Keratinocyte (primary cell): Measurements from ENCODE around the gene H19. TPM values are rescaled to one million over a fixed set of nuclear protein-coding genes. Genes with fewer than 3 reads are reported as not detected.

ENCODE experiments used
- DNase-seq: peaks from one replicate; pipeline ENCODE4 v3.0.0-alpha.2; 2011; ENCODE audit warnings: low read depth, missing footprints, low spot score
- FAIRE-seq: peaks from 2 replicates; lab custom pipeline; 2011; peaks lifted over from hg19 to GRCh38; lab: Jason Lieb, UNC
- H2AFZ ChIP-seq: 2 replicates; pipeline ENCODE4 v1.6.0; 2012; ENCODE audit warnings: low read length, control low read depth, inconsistent platforms; ENCODE audit not compliant: control insufficient read depth
- H3K27ac ChIP-seq: 2 replicates; pipeline ENCODE4 v1.5.1; 2011; ENCODE audit warnings: low read length; ENCODE audit not compliant: control insufficient read depth, insufficient read depth
- H3K27me3 ChIP-seq: 3 replicates; pipeline ENCODE4 v1.6.0; 2011; ENCODE audit warnings: low read length; ENCODE audit not compliant: control insufficient read depth, insufficient read depth; ENCODE audit errors: extremely low read depth
- H3K36me3 ChIP-seq, 2 experiments: 2 replicates in 1 of 2; 3 replicates in 1 of 2; pipeline ENCODE4 v1.5.1; 2011; ENCODE audit warnings: low read length in 2 of 2, mild to moderate bottlenecking in 1 of 2; ENCODE audit not compliant: control insufficient read depth in 2 of 2, insufficient read depth in 2 of 2; ENCODE audit errors: extremely low read depth in 1 of 2
- H3K4me1 ChIP-seq: 3 replicates; pipeline ENCODE4 v1.5.1; 2011; ENCODE audit warnings: low read length; ENCODE audit not compliant: control insufficient read depth, insufficient read depth; ENCODE audit errors: extremely low read depth
- H3K4me2 ChIP-seq: 3 replicates; pipeline ENCODE4 v1.6.0; 2011; ENCODE audit warnings: low read depth, low read length; ENCODE audit not compliant: control insufficient read depth, insufficient read depth; ENCODE audit errors: extremely low read depth
- H3K4me3 ChIP-seq, 3 experiments: fragments of 200-600 bp in 1 of 3; sonication (generic) in 1 of 3; 2 replicates in 2 of 3; 3 replicates in 1 of 3; pipeline ENCODE4 v1.5.1; 2011 to 2016; ENCODE audit warnings: low read length in 3 of 3, mild to moderate bottlenecking in 3 of 3, control low read depth in 2 of 3, inconsistent platforms in 1 of 3, low read depth in 1 of 3, mixed read lengths in 1 of 3, mixed run types in 1 of 3, moderate library complexity in 1 of 3; ENCODE audit not compliant: control insufficient read depth in 2 of 3, insufficient read depth in 2 of 3; ENCODE audit errors: extremely low read depth in 1 of 3
- H3K79me2 ChIP-seq: 2 replicates; pipeline ENCODE4 v1.6.0; 2012; ENCODE audit warnings: low read length; ENCODE audit not compliant: control insufficient read depth, insufficient read depth
- H3K9ac ChIP-seq: 3 replicates; pipeline ENCODE4 v1.6.0; 2011; ENCODE audit warnings: low read length; ENCODE audit not compliant: control insufficient read depth, insufficient read depth; ENCODE audit errors: extremely low read depth
- H3K9me1 ChIP-seq: 3 replicates; pipeline ENCODE4 v1.6.0; 2011; ENCODE audit warnings: low read length; ENCODE audit not compliant: control insufficient read depth, insufficient read depth; ENCODE audit errors: extremely low read depth
- H3K9me3 ChIP-seq: 2 replicates; pipeline ENCODE4 v1.5.1; 2012; ENCODE audit warnings: low read depth, low read length; ENCODE audit not compliant: control insufficient read depth
- H4K20me1 ChIP-seq: 3 replicates; pipeline ENCODE4 v1.6.0; 2011; ENCODE audit warnings: low read length; ENCODE audit not compliant: control insufficient read depth, insufficient read depth; ENCODE audit errors: extremely low read depth
- CTCF ChIP-seq, 3 experiments: IDR thresholded peaks in 1 of 3; conservative IDR thresholded peaks in 1 of 3; optimal IDR thresholded peaks in 1 of 3; 2 replicates in 2 of 3; 3 replicates in 1 of 3; pipeline versions ENCODE3 to v1.5.1; 2011; ENCODE audit warnings: low read length in 3 of 3, mild to moderate bottlenecking in 3 of 3, moderate library complexity in 2 of 3, control low read depth in 1 of 3, inconsistent platforms in 1 of 3; ENCODE audit not compliant: insufficient read depth in 2 of 3; ENCODE audit errors: extremely low read depth in 1 of 3
- EZH2 ChIP-seq: IDR thresholded peaks from one replicate; pipeline ENCODE4 v1.6.1; 2012; ENCODE audit warnings: inconsistent platforms, mild to moderate bottlenecking, low read length, moderate library complexity
- dilution Hi-C: fragments of 300-500 bp; cut with MboI; formaldehyde crosslinking; loops from one replicate; pipeline ENCODE4 v1.7.0; 2020; ENCODE audit warnings: low sequenced_read_pairs; ENCODE audit not compliant: extremely low pct_ligation_motif_present
- polyA plus RNA-seq, 5 experiments: library from polyadenylated mRNA; depleted of rRNA in 3 of 5; stranded (reverse) in 3 of 5; stranded (forward) in 1 of 5; unstranded in 1 of 5; fragments of >200 nt; gene quantifications; 1 replicate in 1 of 5; 2 replicates in 3 of 5; 3 replicates in 1 of 5; pipeline versions ENCODE4 v1.2.1 to v1.2.3, GENCODE V29; 2011 to 2012; ENCODE audit warnings: missing spikeins in 2 of 5, low read depth in 1 of 5, low replicate concordance in 1 of 5
- small RNA-seq, 3 experiments: library from RNA; depleted of rRNA; stranded (forward); fragments of <200 nt; gene quantifications; one replicate each; pipeline ENCODE3, GENCODE V24; 2012; ENCODE audit warnings: low read depth in 3 of 3, low replicate concordance in 1 of 3; ENCODE audit not compliant: insufficient read length in 3 of 3

The H19 gene
- polyA plus RNA-seq, 1 donor (not counting 4 experiments of a cell fraction or from before 2014, with no cell fraction given): 15.6 TPM

DNA sequence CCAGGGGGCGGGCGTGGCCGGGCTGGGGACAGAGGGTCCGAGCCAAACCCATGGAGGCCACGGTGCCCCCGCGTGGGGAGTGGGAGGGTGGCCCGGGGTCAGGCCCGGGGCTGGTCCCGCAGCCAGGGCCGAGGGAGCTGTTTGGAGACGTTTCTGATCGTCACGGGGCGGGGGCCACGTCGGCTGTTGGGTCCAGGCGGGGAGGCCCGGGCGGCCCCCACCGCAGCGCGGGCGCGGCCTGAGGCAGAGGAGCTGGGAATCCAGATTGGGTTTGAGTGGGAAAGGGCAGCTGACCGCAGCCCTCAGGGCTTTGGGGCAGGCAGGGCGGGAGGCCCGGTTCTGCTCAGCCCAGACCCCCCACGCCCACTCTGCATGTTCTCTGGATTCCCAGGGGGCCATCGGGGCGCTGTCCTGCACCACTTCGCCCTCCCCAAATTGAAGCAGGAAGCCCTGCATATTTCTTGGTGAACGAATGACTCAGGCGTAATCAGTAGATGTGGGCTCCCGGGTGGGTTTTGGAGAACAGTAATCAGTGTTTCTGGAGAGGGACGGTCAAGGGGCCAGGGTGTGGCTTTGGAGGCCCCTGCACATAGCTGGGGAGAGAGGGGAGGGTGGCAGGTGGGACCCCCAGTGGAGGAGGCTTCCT is 49.9 kb downstream of the H19 start:
- H4K20me1 ChIP-seq: no peaks in the 10 kb centered on the region
- H3K36me3 ChIP-seq: no peaks in the 10 kb centered on the region
- FAIRE-seq: no peak
- H3K4me2 ChIP-seq: no peak overlapping the region
- no peak overlapping the region for H3K4me3 ChIP-seq
- peaks cover 11% of the 10 kb centered on the region for H3K4me1 ChIP-seq
- no peaks in the 10 kb centered on the region for H3K79me2 ChIP-seq
- no peaks in the 10 kb centered on the region for H3K27me3 ChIP-seq
- TF ChIP-seq EZH2 (no peak), CTCF (optimal IDR thresholded peaks at IDR 0.05 in 1 of 3, IDR thresholded peaks at IDR 0.05 in 1 of 3, conservative IDR thresholded peaks at IDR 0.05 in 1 of 3; ENCODE audit: extremely low read depth in 1 of 3, insufficient read depth in 2 of 3, low read length in 3 of 3) (no peak)
- H3K9me1 ChIP-seq: no peaks in the 10 kb centered on the region
- H2AFZ ChIP-seq: no peak overlapping the region
- no peak overlapping the region for H3K27ac ChIP-seq
- no peaks in the 10 kb centered on the region for H3K9me3 ChIP-seq
- no peak overlapping the region for H3K9ac ChIP-seq
- dilution Hi-C loops: no loop called here
- no peak for DNase-seq

DNA sequence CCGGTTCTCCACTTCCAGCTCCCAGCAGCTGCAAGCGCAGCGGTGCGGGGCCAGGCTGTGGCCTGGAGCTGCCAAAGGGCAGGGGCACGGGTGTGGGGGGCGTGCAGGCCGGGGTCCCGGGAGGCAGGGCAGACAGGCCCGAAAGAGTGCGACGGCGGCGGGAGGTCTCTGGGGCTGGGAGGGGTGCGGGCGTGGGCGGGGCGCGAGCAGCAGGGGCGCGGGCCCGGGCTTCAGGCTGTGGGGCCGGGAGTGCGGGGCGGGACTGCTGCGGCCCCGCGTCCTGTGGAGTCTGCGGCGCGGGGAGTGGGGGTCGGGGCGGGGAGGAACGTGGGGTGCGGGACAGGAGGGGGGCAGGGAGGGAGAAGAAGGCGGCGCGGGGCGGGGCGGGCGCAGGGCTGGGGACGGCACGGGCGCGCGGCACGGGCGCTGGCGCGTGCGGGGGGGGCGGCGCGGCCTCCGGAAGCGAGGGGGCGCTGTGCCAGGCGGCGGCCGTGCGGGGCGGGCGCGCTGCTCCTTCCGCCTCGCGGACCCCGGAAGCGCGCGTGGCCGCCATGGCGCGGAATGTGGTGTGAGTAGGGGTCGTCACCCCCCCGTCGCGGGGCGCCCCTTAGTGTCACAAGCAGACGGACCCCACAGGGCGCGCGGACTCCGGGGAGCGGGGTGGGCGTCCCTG is 50.7 kb downstream of the H19 start, which contains the start of gene MRPL23:
MRPL23 (plus strand) TSS at position 521 of the 673 bp plus-strand sequence; CDS start at position 552, 31 bp downstream.
- no peak within 1 kb of the TSS for H3K4me3 ChIP-seq
- dilution Hi-C loops: no loop called here

More for the DNA sequence above, 50.7 kb downstream of the H19 start, which contains the start of gene MRPL23:
- FAIRE-seq: no peak
- Histone ChIP-seq H3K79me2 (no peaks in the 10 kb centered on the region), H3K27ac (no peak within 1 kb of the TSS), H3K9me3 (no peaks in the 10 kb centered on the region), H2AFZ (no peak within 1 kb of the TSS), H3K9me1 (no peaks in the 10 kb centered on the region), H3K4me1 (peaks cover 15% of the 10 kb centered on the region), H4K20me1 (no peaks in the 10 kb centered on the region), H3K36me3 (no peaks in the 10 kb centered on the region), H3K27me3 (no peaks in the 10 kb centered on the region), H3K4me2 (no peak within 1 kb of the TSS), H3K9ac (no peak within 1 kb of the TSS)
- no peak for DNase-seq
- TF ChIP-seq CTCF (optimal IDR thresholded peaks at IDR 0.05 in 1 of 3, IDR thresholded peaks at IDR 0.05 in 1 of 3, conservative IDR thresholded peaks at IDR 0.05 in 1 of 3; ENCODE audit: extremely low read depth in 1 of 3, insufficient read depth in 2 of 3, low read length in 3 of 3) (no peak), EZH2 (no peak)

Small RNA genes within 50 kb of the gene (small RNA-seq; reads per million reads assigned to genes)
- gene RF01972 (0 reads per million in 3 experiments), gene RF01973 (0 reads per million in 3 experiments)

Other genes starting within 250 kb of the H19 start
- gene IFITM10, start 247.2 kb downstream of the H19 start, polyA plus RNA-seq: 0.03 to 0.18 TPM (median 0.14 TPM) in 3 replicates
- gene CTSD, start 233.9 kb downstream of the H19 start, polyA plus RNA-seq: 152 to 353 TPM (median 215 TPM) in 3 replicates
- gene SYT8, start 162.9 kb downstream of the H19 start, polyA plus RNA-seq: 19.3 to 26.4 TPM (median 22.3 TPM) in 3 replicates
- 7.5 to 10.7 TPM (median 9.4 TPM) in 3 replicates for gene TNNI2, start 158.9 kb downstream of the H19 start, polyA plus RNA-seq
- gene LSP1, start 144.8 kb downstream of the H19 start, polyA plus RNA-seq: 0.94 to 1.5 TPM (median 0.95 TPM) in 3 replicates
- gene PRR33, start 105.9 kb downstream of the H19 start, polyA plus RNA-seq: not detected in 3 replicates
- 0.09 TPM in 1 of 3 replicates, not detected in the others for gene TNNT3, start 78.1 kb downstream of the H19 start, polyA plus RNA-seq
- 56.4 to 84.2 TPM (median 68.2 TPM) in 3 replicates for gene MRPL23, start 50.5 kb downstream of the H19 start, polyA plus RNA-seq
- 0.01 TPM in 2 of 3 replicates, not detected in the other for gene IGF2, start 141.5 kb upstream of the H19 start, polyA plus RNA-seq
- gene INS, start 163.4 kb upstream of the H19 start, polyA plus RNA-seq: not detected in 3 replicates
- gene TH, start 174.0 kb upstream of the H19 start, polyA plus RNA-seq: 0.50 to 0.86 TPM (median 0.67 TPM) in 3 replicates